Tongue (tissue), 2 donors: ENCODE measurements around the gene PRDM7. TPM values are rescaled to one million over a fixed set of nuclear protein-coding genes. Genes with fewer than 3 reads are reported as not detected.
"Not testable (repeated sequence)": the region's sequence is repeated elsewhere in the genome, so short reads cannot be mapped to it uniquely, and the experiment has no call there.

Experiments
- DNase-seq: peaks from one replicate; pipeline ENCODE4 v3.0.0-alpha.2; 2015
- total RNA-seq: library from RNA; depleted of rRNA; stranded (reverse); fragments of >200 nt; gene quantifications from one replicate; pipeline ENCODE4 v1.2.3, GENCODE V29; 2014

Gene PRDM7
- total RNA-seq, 1 donor from 2014 or later, result not detected

GRCh38 chr16:90072442-90073105 is 4.6 kb downstream of the PRDM7 start:
- DNase-seq, result no peak

- DNase-seq, result no peak
These were observed 6.7 kb downstream of the PRDM7 start for GRCh38 chr16:90070440-90070839.

- no peak for DNase-seq
These were observed 15.7 kb downstream of the PRDM7 start for GRCh38 chr16:90061437-90061836.

GRCh38 chr16:90057738-90058173 is 19.4 kb downstream of the PRDM7 start:
- no peak for DNase-seq

GRCh38 chr16:90056521-90056920 is 20.6 kb downstream of the PRDM7 start:
- not testable (repeated sequence) for DNase-seq

GRCh38 chr16:90055371-90055770 is 21.8 kb downstream of the PRDM7 start:
- DNase-seq, result no peak

- DNase-seq, result no peak
These were observed 22.6 kb downstream of the PRDM7 start for GRCh38 chr16:90054554-90054953.

GRCh38 chr16:90053902-90054500 is 23.1 kb downstream of the PRDM7 start:
- no peak for DNase-seq

- no peak for DNase-seq
These were observed 26.2 kb downstream of the PRDM7 start for GRCh38 chr16:90050969-90051368.

- DNase-seq, result no peak
These were observed 28.3 kb downstream of the PRDM7 start for GRCh38 chr16:90048737-90049330.

GRCh38 chr16:90048347-90048722 is 28.8 kb downstream of the PRDM7 start:
- no peak for DNase-seq

GRCh38 chr16:90047714-90048346 is 29.3 kb downstream of the PRDM7 start:
- DNase-seq, result peak; percentile 24

GRCh38 chr16:90046971-90047713 is 30.0 kb downstream of the PRDM7 start:
- DNase-seq, result peak; percentile 87

- no peak for DNase-seq
These were observed 30.8 kb downstream of the PRDM7 start for GRCh38 chr16:90046122-90046970.

- DNase-seq, result no peak
These were observed 33.0 kb downstream of the PRDM7 start for GRCh38 chr16:90044111-90044551.

- DNase-seq, result no peak
These were observed 33.6 kb downstream of the PRDM7 start for GRCh38 chr16:90043526-90043925.

GRCh38 chr16:90042946-90043514 is 34.1 kb downstream of the PRDM7 start:
- no peak for DNase-seq

GRCh38 chr16:90041896-90042473 is 35.1 kb downstream of the PRDM7 start:
- no peak for DNase-seq

GRCh38 chr16:90040152-90041023 is 36.7 kb downstream of the PRDM7 start:
- no peak for DNase-seq

- no peak for DNase-seq
These were observed 39.9 kb downstream of the PRDM7 start for GRCh38 chr16:90037276-90037675.
